Measurements from ENCODE around the gene B4GALT2.

DNA sequence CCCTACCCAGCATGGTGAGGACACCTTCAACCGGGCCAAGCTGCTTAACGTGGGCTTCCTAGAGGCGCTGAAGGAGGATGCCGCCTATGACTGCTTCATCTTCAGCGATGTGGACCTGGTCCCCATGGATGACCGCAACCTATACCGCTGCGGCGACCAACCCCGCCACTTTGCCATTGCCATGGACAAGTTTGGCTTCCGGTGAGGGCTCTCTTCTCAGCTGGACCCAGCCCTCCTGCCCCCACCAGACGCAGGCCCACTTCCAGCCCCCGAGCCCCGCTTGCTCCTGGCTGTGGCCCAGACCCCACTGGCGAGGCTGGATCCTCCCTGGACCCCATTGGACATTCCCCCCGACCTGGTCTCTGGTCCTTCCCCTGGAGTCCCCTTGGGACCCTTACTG lies 5.8 kb downstream of the B4GALT2 start:
- no peak for TF ChIP-seq EZH2 (IDR thresholded peaks at IDR 0.05; ENCODE audit: borderline replicate concordance, low read depth, low read length, severe bottlenecking)
- TF ChIP-seq CTCF (IDR thresholded peaks at IDR 0.05; ENCODE audit: borderline replicate concordance, extremely low read depth, low read length, poor library complexity, severe bottlenecking), result no peak

All from DND-41 (cell line).